Measurements from ENCODE around the gene PDE4B. TPM values are rescaled to one million over a fixed set of nuclear protein-coding genes. Genes with fewer than 3 reads are reported as not detected.

Gene PDE4B
- total and polyA plus RNA-seq, 9 of the 15 experiments (the other 6 are each of a cell fraction or from before 2014, with no cell fraction given): 0.09 TPM; not detected in 8

- H2AFZ ChIP-seq (ENCODE audit: low read depth, low read length): no peak overlapping the region
- no peak overlapping the region for H3K9ac ChIP-seq (ENCODE audit: insufficient read depth in 1 of 2, low read depth in 2 of 2, low read length in 2 of 2)
- H3K9me3 ChIP-seq (replicated peaks; ENCODE audit: control insufficient read depth, insufficient read depth, low read depth, low read length): no peaks in the 10 kb centered on the region
- DNase-seq (ENCODE audit: extremely low read depth in 1 of 4, low spot score in 3 of 4): no peak
- no TSS peak for BruUV-seq (replicated peaks)
- CTCF ChIA-PET (ENCODE audit: low intra/inter-chr PET ratio): no interaction called here
- in situ Hi-C loops (cut with MboI): no loop called here
- 6% methylated on average over 4 of the region's 4 CpGs for WGBS (ENCODE audit: insufficient coverage, low coverage, missing lambda C conversion rate)
- FAIRE-seq: no peak
- intact Hi-C loops (cut with micrococcal nuclease): no loop called here
- H3K4me2 ChIP-seq (ENCODE audit: insufficient read depth, low read length): no peak overlapping the region
- no peaks in the 10 kb centered on the region for H4K20me1 ChIP-seq (replicated peaks; ENCODE audit: control insufficient read depth, insufficient read depth, low read length)
- POLR2A ChIA-PET: interaction anchor here (1.1 kb wide), 1 partner anchor 10 kb away, joined by 3 read pairs; no protein-coding TSS in a partner anchor
- no peak for TF ChIP-seq HDAC3 (IDR thresholded peaks at IDR 0.05; ENCODE audit: borderline replicate concordance, partially characterized antibody)
- no peak for TF ChIP-seq ARID3B (CRISPR knock-in tag; IDR thresholded peaks at IDR 0.05; ENCODE audit: borderline replicate concordance)
- no peak for TF ChIP-seq POU5F1 (IDR thresholded peaks at IDR 0.05; ENCODE audit: borderline replicate concordance, low read depth, low read length, partially characterized antibody)
- no peak for TF ChIP-seq CEBPZ (IDR thresholded peaks at IDR 0.05; ENCODE audit: borderline replicate concordance, low read depth, low read length)
- no peak for TF ChIP-seq RB1 (IDR thresholded peaks at IDR 0.05; ENCODE audit: low read depth)
- no peak for TF ChIP-seq ZNF197 (CRISPR knock-in tag; IDR thresholded peaks at IDR 0.05; ENCODE audit: low read depth)
- no peak for TF ChIP-seq WHSC1 (IDR thresholded peaks at IDR 0.05; ENCODE audit: low read length)
- no peak for TF ChIP-seq TCFL5 (CRISPR knock-in tag; conservative IDR thresholded peaks at IDR 0.05)
- no peaks in the 10 kb centered on the region for H3K9me1 ChIP-seq (ENCODE audit: control insufficient read depth, insufficient read depth, low read length)
- no peaks in the 10 kb centered on the region for H3K79me2 ChIP-seq (ENCODE audit: control insufficient read depth, insufficient read depth, low read length)
- no peak overlapping the region for H3K4me3 ChIP-seq
- ATAC-seq: no peak
- no peaks in the 10 kb centered on the region for H3K4me1 ChIP-seq (replicated peaks in 1 of 2; ENCODE audit: control insufficient read depth in 2 of 2, insufficient read depth in 2 of 2, low read length in 2 of 2)
- H3K27me3 ChIP-seq (ENCODE audit: control insufficient read depth in 2 of 2, insufficient read depth in 2 of 2, low read length in 2 of 2): 0 out of 5 replicates have a peak, but pooled peaks cover 0 to 4% of the 10 kb centered on the region in 2 experiments
- no peak overlapping the region for H3K27ac ChIP-seq (ENCODE audit: extremely low read depth, low read depth, low read length)
- H3K36me3 ChIP-seq (ENCODE audit: control insufficient read depth, insufficient read depth, low read length): no peaks in the 10 kb centered on the region
Observed at GRCh38 chr1:66357021-66357420, 564.3 kb downstream of the PDE4B start.
